COLO668 (cell line): ENCODE measurements around the gene AGAP2.
"Not testable (repeated sequence)": the region's sequence is repeated elsewhere in the genome, so short reads cannot be mapped to it uniquely, and the experiment has no call there.

Source experiments
- DNase-seq: peaks from one replicate; lab custom pipeline; 2025; ENCODE audit not compliant: unreplicated experiment; lab: John Stamatoyannopoulos, UW

The AGAP2 gene

DNA sequence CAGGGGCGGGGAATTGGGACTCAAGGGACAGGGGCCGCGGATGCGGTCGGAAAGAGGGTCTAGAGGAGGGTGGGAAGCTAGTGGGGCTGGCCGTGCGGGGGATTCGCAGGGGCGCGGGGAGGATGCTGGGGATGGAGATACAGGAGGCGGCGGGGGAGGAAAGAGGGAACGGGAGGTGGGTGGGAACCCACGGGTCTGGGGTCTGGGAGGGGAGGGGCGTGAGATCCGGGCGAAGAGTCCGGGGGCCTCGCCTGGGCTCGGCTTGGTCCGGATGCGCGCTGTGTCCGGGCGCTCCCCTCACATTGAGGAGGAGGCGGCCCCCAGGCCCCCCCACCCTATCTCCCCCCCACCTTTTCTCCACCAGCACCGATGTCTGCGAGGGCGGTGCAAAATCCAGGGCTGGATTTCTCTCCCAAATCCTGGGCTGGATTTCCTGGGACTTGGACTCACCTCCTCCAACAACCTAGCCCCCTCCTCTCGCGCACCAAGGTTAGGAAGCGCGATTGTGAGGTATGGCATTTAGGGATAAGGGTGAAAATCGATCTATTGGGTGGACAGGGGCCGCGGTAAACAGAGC is at the start of gene AGAP2:
Gene AGAP2 (minus strand): TSS at position 82 of the 577 bp plus-strand sequence. CDS start 496 bp downstream, outside the sequence.
- DNase-seq, result no peak

- no peak for DNase-seq
Observed at GRCh38 chr12:57783861-57784260, 45.3 kb upstream of the AGAP2 start.

DNA sequence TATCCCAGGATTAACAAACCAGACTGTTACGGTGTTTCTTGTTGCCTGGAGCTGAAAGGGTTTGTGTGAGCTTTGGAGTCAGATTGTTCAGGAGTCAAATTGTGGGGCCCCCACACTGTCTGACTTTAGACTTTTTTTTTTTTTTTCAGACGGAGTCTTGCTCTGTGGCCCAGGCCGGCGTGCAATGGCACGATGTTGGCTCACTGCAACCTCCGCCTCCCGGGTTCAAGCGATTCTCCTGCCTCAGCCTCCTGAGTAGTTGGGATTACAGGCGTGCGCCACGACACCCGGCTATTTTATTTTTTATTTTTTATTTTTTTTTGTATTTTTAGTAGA is 44.9 kb upstream of the AGAP2 start:
- DNase-seq, result no peak

DNA sequence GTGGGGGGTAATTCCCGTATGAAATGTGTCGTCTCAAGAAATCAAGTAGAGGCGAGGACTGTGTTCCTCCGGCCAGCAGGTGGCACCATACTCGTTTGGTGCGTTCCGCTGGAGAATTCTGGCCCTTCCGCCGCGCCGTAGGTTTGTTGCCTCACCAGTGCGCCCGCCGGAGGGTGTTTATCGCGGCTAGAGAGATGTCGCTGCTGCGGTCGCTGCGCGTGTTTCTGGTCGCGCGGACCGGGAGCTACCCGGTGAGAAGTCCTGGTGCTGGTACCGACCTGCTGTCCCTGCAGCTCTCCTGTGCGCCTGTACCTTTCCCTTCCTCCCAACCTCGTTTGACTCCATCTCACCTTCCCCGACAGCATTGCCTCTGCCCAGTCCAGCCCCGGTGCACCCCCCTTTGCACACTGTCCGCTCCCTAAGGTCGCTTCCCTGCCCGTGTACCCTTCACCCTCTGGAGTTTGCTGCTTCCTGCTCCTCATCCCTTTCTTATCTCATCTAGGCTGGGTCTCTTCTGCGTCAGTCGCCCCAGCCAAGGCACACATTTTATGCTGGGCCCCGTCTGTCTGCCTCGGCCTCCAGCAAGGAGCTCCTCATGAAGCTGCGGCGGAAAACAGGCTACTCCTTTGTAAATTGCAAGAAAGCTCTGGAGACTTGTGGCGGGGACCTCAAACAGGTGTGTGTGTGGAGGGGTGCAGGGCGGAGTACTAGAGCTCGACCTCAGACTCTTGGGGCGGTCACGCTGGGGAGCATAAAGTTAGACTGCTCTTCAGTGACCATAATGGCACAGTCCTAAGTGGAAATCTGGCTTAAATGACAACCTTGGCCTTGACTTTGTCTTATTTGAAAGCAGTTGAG is 44.3 kb upstream of the AGAP2 start, which contains the start of gene TSFM:
Gene TSFM (plus strand): TSS at position 180 of the 858 bp plus-strand sequence. CDS start 15 bp downstream, at position 195.
- DNase-seq, result peak; percentile 95

DNA sequence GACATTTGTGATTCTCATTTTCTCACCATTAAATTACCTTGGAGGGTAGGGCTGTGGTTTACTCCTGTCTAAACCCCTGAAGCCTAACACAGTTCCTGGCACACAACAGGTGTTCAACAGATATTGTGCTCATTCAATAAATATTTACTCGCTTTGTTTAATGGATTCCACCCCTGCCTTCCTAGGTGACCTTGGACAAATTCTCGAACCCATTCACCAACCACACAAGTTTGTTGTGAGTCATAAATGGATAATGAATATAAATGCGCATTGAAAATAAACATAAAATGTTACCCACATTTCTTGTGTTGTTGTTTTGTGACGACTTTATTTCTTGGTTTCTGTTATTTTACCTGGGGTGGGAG is 43.7 kb upstream of the AGAP2 start:
- no peak for DNase-seq

DNA sequence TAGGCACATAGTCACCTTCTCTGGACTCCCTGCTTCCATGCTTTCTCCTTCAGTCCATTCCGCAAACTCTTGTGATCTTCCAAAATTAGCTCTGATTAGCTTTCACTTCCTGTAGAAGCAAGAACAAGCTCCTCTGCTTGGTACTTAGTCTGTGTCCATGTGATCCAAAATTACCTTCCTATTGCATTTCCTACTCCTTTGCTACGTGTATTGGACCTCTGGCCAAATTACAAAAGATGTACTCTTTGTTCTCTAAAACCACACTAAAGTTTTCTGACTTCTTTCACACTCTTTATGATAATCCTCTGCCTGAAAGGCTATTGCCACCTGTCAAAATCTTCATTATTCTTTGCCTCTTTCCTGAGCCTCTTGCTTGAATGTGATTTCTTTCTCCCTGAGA is 43.3 kb upstream of the AGAP2 start:
- no peak for DNase-seq

DNA sequence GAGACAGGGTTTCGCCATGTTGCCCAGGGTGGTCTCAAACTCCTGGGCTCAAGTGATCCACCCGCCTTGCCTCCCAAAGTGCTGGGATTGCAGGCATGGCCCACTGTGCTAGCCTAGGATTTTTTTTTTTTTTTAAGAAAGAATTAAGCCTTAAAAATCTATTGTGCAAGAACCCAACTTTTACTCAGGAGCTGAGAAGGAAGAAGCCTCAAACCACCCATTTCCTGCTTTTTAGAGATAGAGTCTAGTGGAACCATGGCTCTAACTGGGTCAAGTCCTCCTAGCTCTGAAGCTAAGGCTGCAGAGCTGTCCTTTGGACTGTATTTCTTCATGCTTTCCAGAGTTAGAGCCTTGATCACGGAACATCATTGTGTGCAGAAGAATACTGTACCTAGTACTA is 42.7 kb upstream of the AGAP2 start:
- DNase-seq, result no peak

DNA sequence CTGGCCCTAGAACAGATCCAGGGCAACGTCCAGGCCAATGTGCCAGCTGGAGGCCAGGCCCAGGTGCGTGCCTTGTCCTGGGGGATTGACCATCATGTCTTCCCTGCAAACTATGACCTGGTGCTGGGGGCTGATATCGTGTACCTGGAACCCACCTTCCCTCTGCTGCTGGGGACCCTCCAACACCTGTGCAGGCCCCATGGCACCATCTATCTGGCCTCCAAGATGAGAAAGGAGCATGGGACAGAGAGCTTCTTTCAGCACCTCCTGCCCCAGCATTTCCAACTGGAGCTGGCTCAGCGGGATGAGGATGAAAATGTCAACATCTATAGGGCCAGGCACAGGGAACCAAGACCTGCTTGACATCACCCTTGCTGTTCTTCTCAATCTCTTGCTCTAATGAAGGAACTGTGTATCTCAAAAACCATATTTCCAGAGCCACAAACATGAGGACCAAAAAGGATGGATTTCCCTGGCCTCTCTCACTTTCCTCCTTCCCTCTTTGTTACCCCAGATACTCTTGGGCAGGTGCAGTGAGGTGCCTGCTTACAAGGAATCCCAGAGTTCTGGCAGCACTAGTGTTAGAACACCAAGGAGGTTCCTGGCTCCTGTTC is 41.8 kb upstream of the AGAP2 start:
- no peak for DNase-seq

GRCh38 chr12:57779736-57780135 is 41.2 kb upstream of the AGAP2 start:
- DNase-seq, result no peak

DNA sequence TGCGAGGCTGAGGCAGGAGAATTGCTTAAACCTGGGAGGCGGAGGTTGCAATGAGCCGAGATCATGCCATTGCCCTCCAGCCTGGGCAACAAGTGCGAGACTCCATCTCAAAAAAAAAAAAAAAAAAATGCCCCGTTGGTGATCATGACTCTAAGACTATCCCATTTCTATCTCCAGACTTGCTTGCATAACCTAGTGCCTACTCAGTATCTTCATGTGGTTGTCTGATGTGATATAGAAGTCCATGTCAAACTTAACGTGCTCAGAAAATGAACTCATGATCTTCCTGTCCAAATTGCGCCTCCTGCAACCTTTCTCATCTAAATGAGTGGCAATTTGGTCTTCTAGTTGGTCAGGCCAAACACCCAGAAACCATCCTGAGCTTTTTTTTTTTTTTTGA is 39.4 kb upstream of the AGAP2 start:
- DNase-seq, result no peak

DNA sequence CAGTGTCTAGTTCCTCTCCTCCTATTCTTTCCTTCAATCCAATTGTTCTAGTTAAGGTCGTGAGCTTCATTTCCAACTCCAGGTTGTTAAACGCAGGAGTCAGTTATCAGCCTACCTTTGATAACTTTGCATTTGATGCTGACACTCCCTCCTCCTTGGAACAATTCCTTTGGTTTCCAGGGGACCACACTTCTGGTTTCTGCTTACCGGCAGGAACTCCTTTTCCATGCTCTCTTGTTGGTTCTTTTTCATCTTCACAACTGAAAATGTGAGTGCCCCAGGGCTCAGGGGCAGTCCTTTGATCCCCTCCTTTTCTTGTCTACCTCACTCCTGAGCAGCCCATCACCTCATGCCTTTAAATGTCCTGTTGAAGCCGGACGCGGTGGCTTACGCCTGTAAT is 38.8 kb upstream of the AGAP2 start:
- no peak for DNase-seq

GRCh38 chr12:57776247-57776587 is 37.7 kb upstream of the AGAP2 start:
- no peak for DNase-seq

DNA sequence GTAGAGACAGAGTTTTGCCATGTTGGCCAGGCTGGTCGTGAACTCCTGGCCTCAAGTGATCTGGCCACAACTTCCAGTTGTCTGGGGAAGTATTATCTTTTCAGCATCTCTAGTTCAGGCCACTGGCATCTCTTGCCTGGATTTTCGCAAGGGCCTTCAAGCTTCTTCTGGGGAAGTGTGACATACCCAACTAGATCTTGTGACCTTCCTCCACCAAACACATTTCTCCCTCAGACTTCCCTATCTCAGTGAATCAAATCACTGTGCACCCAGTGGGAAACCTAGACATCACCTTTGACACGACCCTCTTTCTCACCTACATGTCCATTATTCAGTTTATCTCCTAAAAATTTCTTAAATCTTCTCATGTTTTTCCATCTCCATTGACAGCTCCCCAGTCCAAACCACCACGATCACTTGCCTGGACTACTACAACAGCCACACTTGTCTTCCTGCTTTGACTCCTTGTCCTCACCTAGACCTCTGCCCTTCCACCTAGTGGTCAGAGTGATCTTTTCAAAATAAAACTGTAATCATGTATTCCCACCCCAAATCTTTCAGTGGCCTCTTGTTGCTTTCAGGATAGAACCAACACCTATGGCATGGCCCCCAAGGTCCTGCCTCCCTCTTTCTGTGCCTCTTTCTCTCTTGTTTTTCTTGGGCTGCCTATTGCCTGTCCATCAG is 37.2 kb upstream of the AGAP2 start:
- DNase-seq, result no peak

DNA sequence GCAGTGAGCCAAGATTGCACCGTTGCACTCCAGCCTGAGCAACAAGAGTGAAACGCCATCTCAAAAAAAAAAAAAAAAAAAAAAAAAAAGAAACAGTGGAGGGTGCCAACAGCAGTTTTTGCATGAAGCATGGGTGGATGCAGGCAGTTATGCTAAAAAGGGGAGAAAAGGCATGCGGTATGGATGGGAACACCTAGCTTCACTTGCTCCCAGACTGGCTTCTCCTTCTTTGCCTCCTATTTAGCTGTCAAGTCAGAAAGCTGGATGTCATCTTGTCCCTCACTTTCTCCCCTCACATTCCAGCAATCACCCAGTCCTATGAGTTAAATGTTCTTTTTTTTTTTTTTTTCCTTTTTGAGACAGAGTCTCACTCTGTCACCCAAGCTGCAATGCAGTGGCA is 36.5 kb upstream of the AGAP2 start:
- no peak for DNase-seq

GRCh38 chr12:57774634-57775033 is 36.1 kb upstream of the AGAP2 start:
- DNase-seq, result not testable (repeated sequence)

DNA sequence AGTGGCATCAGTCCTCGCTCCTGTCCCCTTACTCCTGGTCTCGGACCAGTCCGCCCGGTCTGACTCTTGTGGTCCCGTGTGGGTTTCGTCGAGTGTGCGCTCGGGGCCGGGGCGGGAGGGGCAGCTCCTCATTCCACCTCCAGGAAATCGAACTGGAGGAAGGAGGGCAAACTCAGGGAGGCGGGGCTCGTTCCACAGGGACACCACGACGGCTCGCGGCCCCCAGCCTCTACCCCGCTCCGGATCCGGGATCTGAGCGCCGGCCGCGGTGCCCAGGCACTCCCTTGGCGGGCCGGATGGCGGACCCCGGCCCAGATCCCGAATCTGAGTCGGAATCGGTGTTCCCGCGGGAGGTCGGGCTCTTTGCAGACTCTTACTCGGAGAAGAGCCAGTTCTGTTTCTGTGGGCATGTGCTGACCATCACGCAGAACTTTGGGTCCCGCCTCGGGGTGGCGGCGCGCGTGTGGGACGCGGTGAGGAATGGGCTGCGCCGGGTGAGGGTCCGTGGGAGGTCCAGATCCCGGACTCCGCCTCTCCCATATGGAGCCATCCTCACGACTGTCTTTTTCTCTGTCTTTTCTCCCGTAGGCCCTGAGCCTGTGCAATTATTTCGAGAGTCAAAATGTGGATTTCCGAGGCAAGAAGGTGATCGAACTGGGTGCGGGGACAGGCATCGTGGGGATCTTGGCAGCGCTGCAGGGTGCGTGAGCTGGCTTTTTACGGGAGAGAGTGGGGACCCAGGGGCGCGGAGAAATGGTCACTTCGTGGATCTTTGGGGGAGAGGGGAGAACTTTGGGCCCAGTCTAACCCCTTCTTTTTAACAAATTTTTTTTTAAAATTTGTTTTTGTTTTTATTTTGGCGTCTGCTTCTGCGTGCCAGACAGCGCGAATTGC is 34.1 kb upstream of the AGAP2 start, which contains the start of gene EEF1AKMT3:
Gene EEF1AKMT3 (plus strand): TSS at position 186 of the 894 bp plus-strand sequence. CDS start 111 bp downstream, at position 297.
- peak; percentile 43 for DNase-seq

DNA sequence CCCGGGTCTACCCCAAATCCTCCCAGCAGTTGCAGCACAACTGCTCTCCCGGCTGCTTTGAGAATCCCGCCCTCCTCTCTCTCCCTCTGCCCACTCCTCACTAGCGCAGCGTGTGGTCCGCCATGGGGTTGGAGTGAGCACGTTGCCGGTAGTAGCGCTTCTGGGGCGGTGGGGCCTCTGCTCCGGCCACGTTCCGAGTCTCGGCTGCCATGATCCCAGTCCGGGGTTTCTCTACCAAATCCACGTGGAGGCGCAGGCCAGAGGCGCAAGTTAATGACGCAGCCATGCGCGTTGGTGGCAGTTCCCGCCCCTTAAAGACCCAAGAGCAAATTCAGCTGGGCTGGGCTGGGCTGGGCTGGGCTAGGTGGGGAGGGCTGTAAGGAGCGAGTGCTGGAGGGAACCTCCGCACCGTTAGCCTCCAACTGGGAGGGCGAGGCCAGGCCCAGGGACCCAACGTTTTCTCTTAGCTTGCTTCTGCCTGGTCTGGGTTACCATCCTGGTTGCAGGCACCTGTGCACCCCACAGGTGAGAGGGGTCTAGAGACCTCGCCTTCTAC is 33.4 kb upstream of the AGAP2 start, which contains the start of gene METTL1:
Gene METTL1 (minus strand): TSS at position 233 of the 556 bp plus-strand sequence. CDS start 22 bp downstream, at position 211.
- DNase-seq, result peak; percentile 89

- peak; percentile 85 for DNase-seq
Observed at GRCh38 chr12:57771236-57771872, 32.8 kb upstream of the AGAP2 start.

GRCh38 chr12:57770734-57771133 is 32.2 kb upstream of the AGAP2 start:
- no peak for DNase-seq

GRCh38 chr12:57769594-57769993 is 31.1 kb upstream of the AGAP2 start:
- no peak for DNase-seq
